Measurements from ENCODE around the gene TEX47. TPM values are rescaled to one million over a fixed set of nuclear protein-coding genes. Genes with fewer than 3 reads are reported as not detected.

The TEX47 gene
- total and polyA plus RNA-seq, 4 experiments from 2014 or later, result not detected

- ChIA-PET POLR2A (ENCODE audit: partially characterized antibody) (no interaction called here), CTCF (ENCODE audit: partially characterized antibody) (no interaction called here)
- no peaks in the 10 kb centered on the region for H3K36me3 Mint-ChIP-seq
- intact Hi-C loops (cut with micrococcal nuclease), result no loop called here
- H3K4me1 Mint-ChIP-seq, result no peaks in the 10 kb centered on the region
- Histone ChIP-seq H3K27ac (ENCODE audit: low read depth, low read length) (no peak overlapping the region), H3K4me1 (ENCODE audit: insufficient read depth, low read length) (no peaks in the 10 kb centered on the region), H3K36me3 (ENCODE audit: insufficient read depth, low read length) (no peaks in the 10 kb centered on the region), H3K27me3 (ENCODE audit: insufficient read depth, low read length) (no peaks in the 10 kb centered on the region), H3K9me3 (ENCODE audit: control insufficient read depth in 1 of 2, low read length in 2 of 2) (no peaks in the 10 kb centered on the region), H3K4me3 (ENCODE audit: low read length in 2 of 2) (no peak overlapping the region)
- H3K27me3 Mint-ChIP-seq, result peaks cover 0 to 2% of the 10 kb centered on the region in 2 donors
- H3K4me3 Mint-ChIP-seq, result no peak overlapping the region
- DNase-seq, result no peak
- H3K9me3 Mint-ChIP-seq, result peaks cover 0 to 4% (median 1%) of the 10 kb centered on the region in 8 donors
- H3K27ac Mint-ChIP-seq, result no peak overlapping the region
Observed at GRCh38 chr7:88746126-88746525, 49.4 kb downstream of the TEX47 start.

Other genes starting within 250 kb of the TEX47 start
- gene ZNF804B, start 36.0 kb downstream of the TEX47 start, total RNA-seq, result not detected
- gene ZNF804B, start 36.0 kb downstream of the TEX47 start, polyA plus RNA-seq, result not detected